HepG2 (cell line): ENCODE data around the gene PRPSAP1. TPM values are rescaled to one million over a fixed set of nuclear protein-coding genes. Genes with fewer than 3 reads are reported as not detected.

ENCODE experiments used
- ARID2 ChIP-seq: sonication (generic); formaldehyde crosslinking; IDR thresholded peaks from 2 replicates; pipeline ENCODE4 v1.8.1; 2022; ENCODE audit warnings: mild to moderate bottlenecking, missing genetic modification reagents, borderline replicate concordance
- EP300 ChIP-seq, 3 experiments: sonication (generic) in 1 of 3; formaldehyde crosslinking in 1 of 3; IDR thresholded peaks; 2 replicates each; pipeline versions ENCODE4 v1.5.1 to v1.6.1; 2011 to 2020; ENCODE audit warnings: low read depth in 2 of 3, low read length in 2 of 3, borderline replicate concordance in 1 of 3, improper control_type of control experiment in 1 of 3, mild to moderate bottlenecking in 1 of 3, missing genetic modification reagents in 1 of 3, moderate library complexity in 1 of 3
- PHF21A ChIP-seq: sonication (generic); formaldehyde crosslinking; IDR thresholded peaks from 2 replicates; pipeline ENCODE4 v1.5.0; 2020; ENCODE audit warnings: mild to moderate bottlenecking, missing genetic modification reagents
- PTBP1 ChIP-seq: fragments of 200-400 bp; formaldehyde crosslinking; IDR thresholded peaks from 2 replicates; pipeline ENCODE4 v1.6.1; 2018; ENCODE audit warnings: low read length, low read depth; ENCODE audit not compliant: poor library complexity, severe bottlenecking
- RBM22 ChIP-seq: fragments of 200-400 bp; formaldehyde crosslinking; optimal IDR thresholded peaks from 2 replicates; pipeline ENCODE3; 2017; ENCODE audit warnings: mild to moderate bottlenecking, low read length, moderate library complexity
- RCOR2 ChIP-seq: IDR thresholded peaks from 2 replicates; pipeline ENCODE4 v1.6.1; 2016; ENCODE audit warnings: missing biosample characterization, missing genetic modification reagents
- SALL2 ChIP-seq: sonication (generic); formaldehyde crosslinking; IDR thresholded peaks from 2 replicates; pipeline ENCODE4 v1.8.1; 2023; ENCODE audit warnings: mild to moderate bottlenecking, missing genetic modification reagents, inconsistent platforms
- SAP130 ChIP-seq: IDR thresholded peaks from 2 replicates; pipeline ENCODE4 v1.6.1; 2016; ENCODE audit warnings: low read depth
- ZBTB21 ChIP-seq: sonication (generic); formaldehyde crosslinking; IDR thresholded peaks from 2 replicates; pipeline ENCODE4 v1.4.0; 2020; ENCODE audit warnings: missing genetic modification reagents
- ZNF101 ChIP-seq: sonication (generic); formaldehyde crosslinking; IDR thresholded peaks from 2 replicates; pipeline ENCODE4 v1.4.0; 2020; ENCODE audit warnings: mild to moderate bottlenecking, low read depth, missing genetic modification reagents, borderline replicate concordance
- ZNF138 ChIP-seq: sonication (generic); formaldehyde crosslinking; IDR thresholded peaks from 2 replicates; pipeline ENCODE4 v1.5.0; 2020; ENCODE audit warnings: mild to moderate bottlenecking, low read depth, missing genetic modification reagents
- ZNF143 ChIP-seq: sonication (generic); formaldehyde crosslinking; IDR thresholded peaks from 2 replicates; pipeline ENCODE4 v1.4.0; 2020; ENCODE audit warnings: missing genetic modification reagents
- ZNF230 ChIP-seq: sonication (generic); formaldehyde crosslinking; IDR thresholded peaks from 2 replicates; pipeline ENCODE4 v1.4.0; 2020; ENCODE audit warnings: mild to moderate bottlenecking, missing genetic modification reagents
- ZNF292 ChIP-seq: sonication (generic); formaldehyde crosslinking; IDR thresholded peaks from 2 replicates; pipeline ENCODE4 v1.8.1; 2022; ENCODE audit warnings: mild to moderate bottlenecking, low read depth, missing genetic modification reagents, borderline replicate concordance
- polyA plus RNA-seq, 8 experiments: library from polyadenylated mRNA; depleted of rRNA in 3 of 8; stranded (reverse) in 7 of 8; unstranded in 1 of 8; fragments of >200 nt; fragmentation: Illumina TruSeq in 4 of 8; extraction: Trizol in 4 of 8; gene quantifications; 2 replicates each; pipeline versions ENCODE4 v1.2.1 to v1.2.3, GENCODE V29; 2011 to 2016; ENCODE audit warnings: low read depth in 4 of 8, missing spikeins in 1 of 8, mixed read lengths in 1 of 8; ENCODE audit not compliant: insufficient read depth in 1 of 8
- total RNA-seq, 5 experiments: library from RNA; depleted of rRNA; stranded (reverse); fragments of >200 nt; fragmentation: Illumina TruSeq; extraction: Trizol; gene quantifications; 2 replicates each; pipeline ENCODE4 v1.2.3, GENCODE V29; 2016; ENCODE audit warnings: low read depth in 1 of 5
- TF ChIP-seq, protein P1 (sequence below): sonication (generic); formaldehyde crosslinking; IDR thresholded peaks from 2 replicates; pipeline ENCODE4 v1.5.1; 2020; ENCODE audit warnings: mild to moderate bottlenecking, missing genetic modification reagents, moderate library complexity
- TF ChIP-seq, protein P2 (sequence below): sonication (generic); formaldehyde crosslinking; IDR thresholded peaks from 2 replicates; pipeline ENCODE4 v1.4.0; 2020; ENCODE audit warnings: missing genetic modification reagents, borderline replicate concordance
- TF ChIP-seq, protein P3 (sequence below): IDR thresholded peaks from 2 replicates; pipeline ENCODE4 v1.4.0; 2020; ENCODE audit warnings: mild to moderate bottlenecking, missing genetic modification reagents

PRPSAP1 gene
- total and polyA plus RNA-seq, 2 of the 13 experiments (the other 11 are each of a cell fraction or from before 2014, with no cell fraction given), result 91.1 to 314 TPM

DNA sequence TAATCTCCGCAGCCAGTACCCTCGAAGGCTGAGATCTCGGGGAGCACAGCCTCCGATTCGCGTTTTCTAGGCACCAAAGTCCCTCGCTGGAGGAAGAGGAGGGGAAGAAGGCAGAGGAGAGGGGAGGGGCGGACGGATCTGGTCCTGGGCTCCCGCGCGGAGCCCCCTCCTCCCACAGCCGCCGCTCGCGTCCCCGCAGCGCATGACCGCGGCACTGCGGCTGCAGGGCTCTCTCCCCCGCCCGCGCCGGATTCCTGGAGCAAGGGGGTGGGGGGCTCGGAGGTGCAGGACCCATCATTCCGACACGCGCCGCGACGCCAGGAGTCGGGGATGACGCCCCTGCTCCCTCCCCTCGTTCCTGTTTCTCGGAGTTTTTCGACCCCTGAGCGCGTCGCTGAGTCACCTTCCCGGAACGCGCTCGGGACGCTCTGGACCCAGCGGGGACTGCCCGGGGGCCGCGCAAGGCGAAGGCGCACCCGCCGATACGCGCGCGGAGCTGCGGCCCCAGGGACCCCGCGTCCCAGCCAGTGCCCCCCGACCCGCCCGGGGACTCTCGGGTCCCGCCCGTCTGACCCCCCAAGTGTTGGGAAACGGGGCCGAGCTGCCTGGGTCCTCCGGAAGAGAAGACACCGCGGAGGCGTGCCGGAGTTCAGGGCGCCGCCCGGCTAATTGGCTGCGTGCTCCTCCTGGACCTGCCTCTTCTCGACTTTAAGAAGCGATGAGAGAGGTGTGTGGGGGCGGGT, 29.3 kb upstream of the PRPSAP1 start (continued):
- TF ChIP-seq EP300 (IDR thresholded peaks at IDR 0.05; ENCODE audit: low read depth in 2 of 2, low read length in 2 of 2) (peak in 1 of 2 experiments; percentile 4; a peak in 2 of 4 replicates), EP300 (CRISPR knock-in tag; IDR thresholded peaks at IDR 0.05; ENCODE audit: borderline replicate concordance) (no peak; the same call in 1 of the 2 replicates), ZNF138 (CRISPR knock-in tag) (0 out of 2 replicates have a peak, but pooled peaks have one; percentile 26), ZNF292 (CRISPR knock-in tag) (peak; percentile 45), ZNF143 (CRISPR knock-in tag) (peak; percentile 46), ZBTB21 (CRISPR knock-in tag) (no peak), SALL2 (CRISPR knock-in tag) (peak; percentile 29), PHF21A (CRISPR knock-in tag) (no peak), ARID2 (CRISPR knock-in tag) (no peak; the same call in 1 of the 2 replicates), PTBP1 (peak; percentile 74), SAP130 (peak; percentile 71), RBM22 (peak; percentile 95), RCOR2 (CRISPR knock-in tag) (0 out of 2 replicates have a peak, but pooled peaks have one; percentile 6), ZNF230 (no peak), ZNF101 (0 out of 2 replicates have a peak, but pooled peaks have one; percentile 11)
- TF ChIP-seq, protein P1, sequence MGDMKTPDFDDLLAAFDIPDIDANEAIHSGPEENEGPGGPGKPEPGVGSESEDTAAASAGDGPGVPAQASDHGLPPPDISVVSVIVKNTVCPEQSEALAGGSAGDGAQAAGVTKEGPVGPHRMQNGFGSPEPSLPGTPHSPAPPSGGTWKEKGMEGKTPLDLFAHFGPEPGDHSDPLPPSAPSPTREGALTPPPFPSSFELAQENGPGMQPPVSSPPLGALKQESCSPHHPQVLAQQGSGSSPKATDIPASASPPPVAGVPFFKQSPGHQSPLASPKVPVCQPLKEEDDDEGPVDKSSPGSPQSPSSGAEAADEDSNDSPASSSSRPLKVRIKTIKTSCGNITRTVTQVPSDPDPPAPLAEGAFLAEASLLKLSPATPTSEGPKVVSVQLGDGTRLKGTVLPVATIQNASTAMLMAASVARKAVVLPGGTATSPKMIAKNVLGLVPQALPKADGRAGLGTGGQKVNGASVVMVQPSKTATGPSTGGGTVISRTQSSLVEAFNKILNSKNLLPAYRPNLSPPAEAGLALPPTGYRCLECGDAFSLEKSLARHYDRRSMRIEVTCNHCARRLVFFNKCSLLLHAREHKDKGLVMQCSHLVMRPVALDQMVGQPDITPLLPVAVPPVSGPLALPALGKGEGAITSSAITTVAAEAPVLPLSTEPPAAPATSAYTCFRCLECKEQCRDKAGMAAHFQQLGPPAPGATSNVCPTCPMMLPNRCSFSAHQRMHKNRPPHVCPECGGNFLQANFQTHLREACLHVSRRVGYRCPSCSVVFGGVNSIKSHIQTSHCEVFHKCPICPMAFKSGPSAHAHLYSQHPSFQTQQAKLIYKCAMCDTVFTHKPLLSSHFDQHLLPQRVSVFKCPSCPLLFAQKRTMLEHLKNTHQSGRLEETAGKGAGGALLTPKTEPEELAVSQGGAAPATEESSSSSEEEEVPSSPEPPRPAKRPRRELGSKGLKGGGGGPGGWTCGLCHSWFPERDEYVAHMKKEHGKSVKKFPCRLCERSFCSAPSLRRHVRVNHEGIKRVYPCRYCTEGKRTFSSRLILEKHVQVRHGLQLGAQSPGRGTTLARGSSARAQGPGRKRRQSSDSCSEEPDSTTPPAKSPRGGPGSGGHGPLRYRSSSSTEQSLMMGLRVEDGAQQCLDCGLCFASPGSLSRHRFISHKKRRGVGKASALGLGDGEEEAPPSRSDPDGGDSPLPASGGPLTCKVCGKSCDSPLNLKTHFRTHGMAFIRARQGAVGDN (CRISPR knock-in tag), result peak; percentile 67
- TF ChIP-seq, protein P2, sequence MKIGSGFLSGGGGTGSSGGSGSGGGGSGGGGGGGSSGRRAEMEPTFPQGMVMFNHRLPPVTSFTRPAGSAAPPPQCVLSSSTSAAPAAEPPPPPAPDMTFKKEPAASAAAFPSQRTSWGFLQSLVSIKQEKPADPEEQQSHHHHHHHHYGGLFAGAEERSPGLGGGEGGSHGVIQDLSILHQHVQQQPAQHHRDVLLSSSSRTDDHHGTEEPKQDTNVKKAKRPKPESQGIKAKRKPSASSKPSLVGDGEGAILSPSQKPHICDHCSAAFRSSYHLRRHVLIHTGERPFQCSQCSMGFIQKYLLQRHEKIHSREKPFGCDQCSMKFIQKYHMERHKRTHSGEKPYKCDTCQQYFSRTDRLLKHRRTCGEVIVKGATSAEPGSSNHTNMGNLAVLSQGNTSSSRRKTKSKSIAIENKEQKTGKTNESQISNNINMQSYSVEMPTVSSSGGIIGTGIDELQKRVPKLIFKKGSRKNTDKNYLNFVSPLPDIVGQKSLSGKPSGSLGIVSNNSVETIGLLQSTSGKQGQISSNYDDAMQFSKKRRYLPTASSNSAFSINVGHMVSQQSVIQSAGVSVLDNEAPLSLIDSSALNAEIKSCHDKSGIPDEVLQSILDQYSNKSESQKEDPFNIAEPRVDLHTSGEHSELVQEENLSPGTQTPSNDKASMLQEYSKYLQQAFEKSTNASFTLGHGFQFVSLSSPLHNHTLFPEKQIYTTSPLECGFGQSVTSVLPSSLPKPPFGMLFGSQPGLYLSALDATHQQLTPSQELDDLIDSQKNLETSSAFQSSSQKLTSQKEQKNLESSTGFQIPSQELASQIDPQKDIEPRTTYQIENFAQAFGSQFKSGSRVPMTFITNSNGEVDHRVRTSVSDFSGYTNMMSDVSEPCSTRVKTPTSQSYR (CRISPR knock-in tag), result peak; percentile 73; the same call in 1 of the 2 replicates
- TF ChIP-seq, protein P3, sequence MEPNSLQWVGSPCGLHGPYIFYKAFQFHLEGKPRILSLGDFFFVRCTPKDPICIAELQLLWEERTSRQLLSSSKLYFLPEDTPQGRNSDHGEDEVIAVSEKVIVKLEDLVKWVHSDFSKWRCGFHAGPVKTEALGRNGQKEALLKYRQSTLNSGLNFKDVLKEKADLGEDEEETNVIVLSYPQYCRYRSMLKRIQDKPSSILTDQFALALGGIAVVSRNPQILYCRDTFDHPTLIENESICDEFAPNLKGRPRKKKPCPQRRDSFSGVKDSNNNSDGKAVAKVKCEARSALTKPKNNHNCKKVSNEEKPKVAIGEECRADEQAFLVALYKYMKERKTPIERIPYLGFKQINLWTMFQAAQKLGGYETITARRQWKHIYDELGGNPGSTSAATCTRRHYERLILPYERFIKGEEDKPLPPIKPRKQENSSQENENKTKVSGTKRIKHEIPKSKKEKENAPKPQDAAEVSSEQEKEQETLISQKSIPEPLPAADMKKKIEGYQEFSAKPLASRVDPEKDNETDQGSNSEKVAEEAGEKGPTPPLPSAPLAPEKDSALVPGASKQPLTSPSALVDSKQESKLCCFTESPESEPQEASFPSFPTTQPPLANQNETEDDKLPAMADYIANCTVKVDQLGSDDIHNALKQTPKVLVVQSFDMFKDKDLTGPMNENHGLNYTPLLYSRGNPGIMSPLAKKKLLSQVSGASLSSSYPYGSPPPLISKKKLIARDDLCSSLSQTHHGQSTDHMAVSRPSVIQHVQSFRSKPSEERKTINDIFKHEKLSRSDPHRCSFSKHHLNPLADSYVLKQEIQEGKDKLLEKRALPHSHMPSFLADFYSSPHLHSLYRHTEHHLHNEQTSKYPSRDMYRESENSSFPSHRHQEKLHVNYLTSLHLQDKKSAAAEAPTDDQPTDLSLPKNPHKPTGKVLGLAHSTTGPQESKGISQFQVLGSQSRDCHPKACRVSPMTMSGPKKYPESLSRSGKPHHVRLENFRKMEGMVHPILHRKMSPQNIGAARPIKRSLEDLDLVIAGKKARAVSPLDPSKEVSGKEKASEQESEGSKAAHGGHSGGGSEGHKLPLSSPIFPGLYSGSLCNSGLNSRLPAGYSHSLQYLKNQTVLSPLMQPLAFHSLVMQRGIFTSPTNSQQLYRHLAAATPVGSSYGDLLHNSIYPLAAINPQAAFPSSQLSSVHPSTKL (CRISPR knock-in tag), result peak; percentile 78
